Measurements from ENCODE around the gene CD320.
"Not testable (repeated sequence)": the region's sequence is repeated elsewhere in the genome, so short reads cannot be mapped to it uniquely, and the experiment has no call there.

CD320 gene

DNA sequence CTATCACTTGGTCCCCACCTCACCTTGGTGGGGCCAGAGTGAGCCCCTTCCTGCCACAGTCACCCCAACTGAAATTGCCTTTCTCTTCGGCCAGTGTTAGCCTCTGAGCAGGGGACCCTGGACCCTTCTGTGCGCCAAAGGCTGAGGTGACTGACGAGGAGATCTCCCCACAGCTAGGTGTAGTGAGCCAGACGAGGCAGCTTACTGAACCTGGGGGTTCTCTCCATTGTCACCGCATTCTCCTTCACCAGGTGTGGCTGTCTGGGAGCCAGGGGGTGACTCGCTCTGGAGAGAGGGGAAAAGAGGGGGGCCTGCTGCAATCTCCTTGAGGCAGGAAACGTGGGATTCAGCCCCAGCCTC lies 14.5 kb upstream of the CD320 start:
- Mint-ChIP-seq H3K4me1 (peaks cover 18% of the 10 kb centered on the region), H3K4me3 (peak overlapping the region; percentile 100)
- ATAC-seq (ENCODE audit: low read depth), result no peak

GRCh38 chr19:8321986-8322637 lies 14.0 kb upstream of the CD320 start:
- Mint-ChIP-seq H3K27ac (peak overlapping the region; percentile 99), H3K27me3 (peaks cover 4% of the 10 kb centered on the region), H3K9me3 (no peaks in the 10 kb centered on the region), H3K4me1 (peaks cover 18% of the 10 kb centered on the region), H3K36me3 (peaks cover 2% of the 10 kb centered on the region), H3K4me3 (peak overlapping the region; percentile 100)
- DNase-seq (ENCODE audit: low spot score in 2 of 2), result no peak
- no peak for ATAC-seq (ENCODE audit: low read depth)

More for the DNA sequence above, 14.5 kb upstream of the CD320 start:
- H3K36me3 Mint-ChIP-seq, result peaks cover 2% of the 10 kb centered on the region
- no peak for DNase-seq (ENCODE audit: low spot score in 2 of 2)
- peaks cover 4% of the 10 kb centered on the region for H3K27me3 Mint-ChIP-seq
- peak overlapping the region; percentile 99 for H3K27ac Mint-ChIP-seq
- H3K9me3 Mint-ChIP-seq, result no peaks in the 10 kb centered on the region

- Mint-ChIP-seq H3K4me1 (peaks cover 18% of the 10 kb centered on the region), H3K27ac (peak within 1 kb of the TSS; percentile 99), H3K9me3 (no peaks in the 10 kb centered on the region)
Observed at GRCh38 chr19:8321067-8321985, 13.2 kb upstream of the CD320 start, which contains the start of the genes NDUFA7 and RPS28. TSS of gene NDUFA7 (minus strand) at chr19:8321375. CDS start at chr19:8321358, 17 bp downstream. TSS of gene RPS28 (plus strand) at chr19:8321496. CDS start at chr19:8321531, 35 bp downstream.

GRCh38 chr19:8320564-8321066 lies 12.5 kb upstream of the CD320 start:
- H3K4me1 Mint-ChIP-seq, result peaks cover 18% of the 10 kb centered on the region
- no peak for ATAC-seq (ENCODE audit: low read depth)
- H3K27me3 Mint-ChIP-seq, result no peaks in the 10 kb centered on the region
- H3K4me3 Mint-ChIP-seq, result peak overlapping the region; percentile 100
- H3K9me3 Mint-ChIP-seq, result no peaks in the 10 kb centered on the region
- DNase-seq (ENCODE audit: low spot score in 2 of 2), result no peak
- H3K27ac Mint-ChIP-seq, result peak overlapping the region; percentile 99
- H3K36me3 Mint-ChIP-seq, result peaks cover 4% of the 10 kb centered on the region

More at GRCh38 chr19:8321067-8321985, 13.2 kb upstream of the CD320 start, which contains the start of the genes NDUFA7 and RPS28:
- ATAC-seq (ENCODE audit: low read depth) (peak; percentile 96), DNase-seq (ENCODE audit: low spot score in 2 of 2) (peak; percentile 96)
- H3K36me3 Mint-ChIP-seq, result no peaks in the 10 kb centered on the region
- H3K27me3 Mint-ChIP-seq, result no peaks in the 10 kb centered on the region
- H3K4me3 Mint-ChIP-seq, result peak within 1 kb of the TSS; percentile 100

DNA sequence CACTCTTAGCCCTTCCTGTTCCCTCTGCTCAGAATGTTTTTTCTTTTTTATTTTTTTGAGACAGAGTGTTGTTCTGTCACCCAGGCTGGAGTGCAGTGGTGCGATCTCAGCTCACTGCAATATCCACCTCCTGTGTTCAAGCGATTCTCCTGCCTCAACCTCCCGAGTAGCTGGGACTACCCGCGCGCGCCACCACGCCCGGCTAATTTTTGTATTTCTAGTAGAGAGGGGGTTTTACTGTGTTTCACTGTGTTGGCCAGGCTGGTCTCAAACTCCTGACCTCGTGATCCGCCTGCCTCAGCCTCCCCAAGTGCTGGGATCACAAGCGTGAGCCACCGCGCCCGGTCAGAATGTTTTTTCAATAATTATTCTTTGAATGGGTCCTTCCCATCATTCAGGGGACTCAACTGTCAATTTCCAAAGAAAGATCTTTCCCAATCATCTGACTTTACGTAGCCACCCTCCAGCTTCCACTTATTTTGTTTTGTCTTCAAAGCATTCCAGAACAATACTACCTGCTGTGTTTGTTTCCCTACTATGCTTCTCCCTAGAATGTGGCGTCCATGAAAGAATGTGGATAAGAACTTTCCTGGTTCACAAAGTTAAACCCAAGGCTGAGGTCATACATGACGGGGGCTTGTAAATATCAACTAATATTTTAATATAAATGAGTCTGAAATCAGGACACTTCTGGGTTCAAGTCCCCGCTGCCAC lies 11.8 kb upstream of the CD320 start:
- DNase-seq (ENCODE audit: low spot score in 2 of 2) (no peak), ATAC-seq (ENCODE audit: low read depth) (no peak)
- no peaks in the 10 kb centered on the region for H3K27me3 Mint-ChIP-seq
- peak overlapping the region; percentile 100 for H3K4me3 Mint-ChIP-seq
- H3K4me1 Mint-ChIP-seq, result peaks cover 18% of the 10 kb centered on the region
- H3K27ac Mint-ChIP-seq, result peak overlapping the region; percentile 99
- H3K9me3 Mint-ChIP-seq, result no peaks in the 10 kb centered on the region
- H3K36me3 Mint-ChIP-seq, result peaks cover 8% of the 10 kb centered on the region

GRCh38 chr19:8318835-8319234 lies 10.7 kb upstream of the CD320 start:
- H3K27me3 Mint-ChIP-seq; H3K9me3 Mint-ChIP-seq; H3K27ac Mint-ChIP-seq; ATAC-seq (ENCODE audit: low read depth); H3K36me3 Mint-ChIP-seq; DNase-seq (ENCODE audit: low spot score in 2 of 2); H3K4me3 Mint-ChIP-seq: not testable (repeated sequence)
- peaks cover 18% of the 10 kb centered on the region for H3K4me1 Mint-ChIP-seq

- no peak for DNase-seq (ENCODE audit: low spot score in 2 of 2)
- Mint-ChIP-seq H3K4me1 (peaks cover 10% of the 10 kb centered on the region), H3K27ac (no peak overlapping the region), H3K27me3 (no peaks in the 10 kb centered on the region), H3K9me3 (no peaks in the 10 kb centered on the region), H3K4me3 (no peak overlapping the region), H3K36me3 (peaks cover 11% of the 10 kb centered on the region)
- no peak for ATAC-seq (ENCODE audit: low read depth)
Observed at GRCh38 chr19:8316351-8317125, 8.4 kb upstream of the CD320 start.

- not testable (repeated sequence) for H3K9me3 Mint-ChIP-seq; H3K4me3 Mint-ChIP-seq; H3K27ac Mint-ChIP-seq; DNase-seq (ENCODE audit: low spot score in 2 of 2); H3K27me3 Mint-ChIP-seq; H3K4me1 Mint-ChIP-seq; ATAC-seq (ENCODE audit: low read depth)
- peaks cover 13% of the 10 kb centered on the region for H3K36me3 Mint-ChIP-seq
Observed at GRCh38 chr19:8314981-8315640, 7.0 kb upstream of the CD320 start.

DNA sequence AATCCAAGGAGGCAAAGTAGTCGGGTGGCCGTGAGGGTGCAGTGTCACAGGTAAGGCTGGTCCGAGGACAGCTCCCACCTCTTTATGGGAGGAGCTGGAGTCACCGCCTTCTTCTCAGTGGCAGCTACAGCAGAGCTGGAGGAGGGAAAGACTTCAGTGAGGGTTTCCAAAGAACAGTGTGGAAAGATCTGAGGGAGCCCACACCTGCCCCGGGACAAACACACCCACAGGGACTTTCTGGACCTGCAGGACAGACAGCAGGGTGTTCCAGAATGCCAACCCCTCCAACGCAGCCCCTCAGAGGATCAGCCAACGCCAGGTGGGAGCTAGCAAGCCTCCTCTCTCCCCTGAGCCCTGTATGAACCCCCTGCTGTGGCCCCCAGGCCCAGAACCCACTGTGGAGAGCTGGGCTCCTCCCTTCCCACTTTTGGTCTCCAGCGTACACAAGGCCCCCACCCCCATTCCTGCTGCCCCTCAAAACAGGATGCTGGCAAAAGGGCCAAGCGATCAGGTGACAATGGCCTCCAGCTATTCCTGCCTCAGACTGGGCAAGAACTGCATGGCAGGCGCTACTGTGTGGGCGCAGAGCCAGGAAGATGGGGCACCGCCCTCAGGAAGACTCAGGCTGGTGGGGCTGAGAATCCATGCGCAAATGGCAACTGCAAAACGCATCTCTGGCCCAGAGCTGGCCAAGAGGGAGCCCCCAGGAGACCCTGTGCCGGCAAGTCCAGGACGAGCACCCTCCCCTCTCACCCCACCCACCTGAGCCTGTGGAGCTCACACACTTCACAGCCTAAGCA lies 3.5 kb upstream of the CD320 start:
- Mint-ChIP-seq H3K4me1 (peaks cover 11% of the 10 kb centered on the region), H3K4me3 (no peak overlapping the region), H3K27me3 (no peaks in the 10 kb centered on the region), H3K9me3 (no peaks in the 10 kb centered on the region), H3K36me3 (peaks cover 16% of the 10 kb centered on the region), H3K27ac (no peak overlapping the region)
- no peak for ATAC-seq (ENCODE audit: low read depth)
- no peak for DNase-seq (ENCODE audit: low spot score in 2 of 2)

DNA sequence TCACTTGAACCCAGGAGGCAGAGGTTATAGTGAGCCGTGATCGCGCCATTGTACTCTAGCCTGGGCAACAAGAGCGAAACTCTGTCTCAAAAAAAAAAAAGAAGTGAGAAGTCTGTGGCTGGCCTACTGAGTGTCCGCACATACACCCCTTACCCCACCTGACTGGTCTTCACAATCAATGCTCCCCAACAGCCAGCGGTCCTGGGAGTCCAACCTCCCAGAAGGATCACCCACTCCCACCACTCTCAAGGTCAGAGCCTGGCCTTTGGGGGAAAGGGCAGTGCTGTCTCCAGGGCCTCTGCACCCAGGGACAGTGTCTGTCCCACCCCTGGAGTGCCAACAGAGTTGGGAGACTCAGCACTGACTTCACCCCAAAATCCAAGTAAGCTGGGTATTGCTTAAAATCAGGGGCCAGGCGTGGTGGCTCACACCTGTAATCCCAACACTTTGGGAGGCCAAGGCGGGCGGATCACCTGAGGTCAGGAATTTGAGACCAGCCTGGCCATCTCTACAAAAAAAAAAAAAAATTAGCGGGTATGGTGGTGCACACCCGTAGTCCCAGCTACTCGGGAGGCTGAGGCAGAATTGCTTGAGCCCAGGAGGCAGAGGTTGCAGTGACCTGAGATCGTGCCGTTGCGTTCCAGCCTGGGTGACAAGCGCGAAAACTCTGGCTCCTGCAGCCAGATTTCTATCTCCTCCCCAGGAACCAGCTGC lies 2.3 kb upstream of the CD320 start:
- no peak for ATAC-seq (ENCODE audit: low read depth)
- H3K27me3 Mint-ChIP-seq, result no peaks in the 10 kb centered on the region
- H3K4me3 Mint-ChIP-seq, result no peak overlapping the region
- H3K27ac Mint-ChIP-seq, result no peak overlapping the region
- DNase-seq (ENCODE audit: low spot score in 2 of 2), result peak in 1 of 2 donors; percentile 9
- peaks cover 13% of the 10 kb centered on the region for H3K4me1 Mint-ChIP-seq
- H3K9me3 Mint-ChIP-seq, result no peaks in the 10 kb centered on the region
- H3K36me3 Mint-ChIP-seq, result peaks cover 11% of the 10 kb centered on the region

GRCh38 chr19:8308891-8309291 lies 733 bp upstream of the CD320 start:
- Mint-ChIP-seq H3K36me3 (peaks cover 8% of the 10 kb centered on the region), H3K9me3 (no peaks in the 10 kb centered on the region), H3K27me3 (no peaks in the 10 kb centered on the region), H3K4me3 (peak overlapping the region; percentile 87), H3K4me1 (peaks cover 13% of the 10 kb centered on the region), H3K27ac (peak overlapping the region; percentile 60)
- DNase-seq (ENCODE audit: low spot score in 2 of 2) (peak in 1 of 2 donors; percentile 9), ATAC-seq (ENCODE audit: low read depth) (no peak)

Data from memory B cell (primary cell).